Mammary epithelial cell (primary cell): ENCODE results near the gene KDM4B.

Source experiments
- CTCF ChIP-seq, 2 donors: IDR thresholded peaks in 1 of 2; conservative IDR thresholded peaks in 1 of 2; 2 replicates each; pipeline ENCODE4 v1.5.1; 2011 to 2012; ENCODE audit warnings: inconsistent platforms in 2 of 2, low read length in 2 of 2, mild to moderate bottlenecking in 2 of 2, control low read depth in 1 of 2, low read depth in 1 of 2; ENCODE audit not compliant: insufficient read depth in 1 of 2; ENCODE audit errors: extremely low read depth in 1 of 2
- EZH2 ChIP-seq: IDR thresholded peaks from 2 replicates; pipeline ENCODE4 v1.6.1; 2012; ENCODE audit warnings: low read length, inconsistent platforms, borderline replicate concordance

- TF ChIP-seq CTCF (conservative IDR thresholded peaks at IDR 0.05 in 1 of 2, IDR thresholded peaks at IDR 0.05 in 1 of 2; ENCODE audit: extremely low read depth in 1 of 2, insufficient read depth in 1 of 2, low read depth in 1 of 2, low read length in 2 of 2) (no peak), EZH2 (no peak)
These were observed 12.1 kb downstream of the KDM4B start for GRCh38 chr19:4980838-4981680.
